K562 (cell line): ENCODE measurements around the gene CNNM3. TPM values are rescaled to one million over a fixed set of nuclear protein-coding genes. Genes with fewer than 3 reads are reported as not detected.
A peak's percentile ranks its signal among the peaks of the same experiment; 100 is the strongest.

Experiments
- CCNT2 ChIP-seq: IDR thresholded peaks from 2 replicates; pipeline ENCODE4 v1.6.1; 2011; ENCODE audit warnings: borderline replicate concordance, low read depth, mild to moderate bottlenecking, moderate library complexity, mixed read lengths, low read length; ENCODE audit not compliant: insufficient read length; ENCODE audit errors: extremely low read depth
- JUND ChIP-seq, 2 experiments: IDR thresholded peaks; 2 replicates in 1 of 2; 3 replicates in 1 of 2; pipeline ENCODE4 v1.6.1; 2011; ENCODE audit warnings: borderline replicate concordance in 2 of 2, low read depth in 2 of 2, low read length in 2 of 2, improper control_type of control experiment in 1 of 2, missing biosample characterization in 1 of 2, missing genetic modification characterization in 1 of 2, missing genetic modification reagents in 1 of 2
- LEF1 ChIP-seq: fragments of 450-650 bp; IDR thresholded peaks from 2 replicates; pipeline ENCODE4 v1.6.1; 2016; ENCODE audit warnings: mild to moderate bottlenecking
- MEF2A ChIP-seq: IDR thresholded peaks from 2 replicates; pipeline ENCODE4 v1.6.1; 2011; ENCODE audit warnings: low read depth, mild to moderate bottlenecking, low read length, moderate library complexity; ENCODE audit not compliant: control insufficient read depth
- MEF2D ChIP-seq: conservative IDR thresholded peaks from 2 replicates; pipeline ENCODE4 v1.6.1; 2016; ENCODE audit warnings: low read depth, missing genetic modification characterization, missing compliant biosample characterization
- MYC ChIP-seq, 2 experiments: fragments of 250-450 bp in 1 of 2; sonication (Bioruptor Pico) in 1 of 2; IDR thresholded peaks; 2 replicates each; pipeline versions ENCODE4 v1.5.1 to v1.6.1; 2012 to 2021; ENCODE audit warnings: low read depth in 2 of 2, borderline replicate concordance in 1 of 2, improper control_type of control experiment in 1 of 2, low read length in 1 of 2, mild to moderate bottlenecking in 1 of 2, moderate library complexity in 1 of 2
- NR2C1 ChIP-seq, 2 experiments: fragments of 450-650 bp; IDR thresholded peaks; 2 replicates each; pipeline ENCODE4 v1.6.1; 2017; ENCODE audit warnings: mild to moderate bottlenecking in 2 of 2, antibody characterized with exemption in 1 of 2, inconsistent platforms in 1 of 2, missing compliant biosample characterization in 1 of 2, missing genetic modification characterization in 1 of 2
- ZFP1 ChIP-seq: fragments of 450-650 bp; formaldehyde crosslinking; IDR thresholded peaks from 2 replicates; pipeline ENCODE4 v1.4.0; 2020; ENCODE audit warnings: mild to moderate bottlenecking, mixed read lengths
- ZNF239 ChIP-seq: fragments of 250-450 bp; sonication (Bioruptor Pico); IDR thresholded peaks from 2 replicates; pipeline ENCODE4 v1.4.0; 2020; ENCODE audit warnings: mild to moderate bottlenecking
- polyA plus RNA-seq, 8 experiments: library from polyadenylated mRNA; depleted of rRNA in 4 of 8; stranded (reverse) in 5 of 8; unstranded in 3 of 8; fragments of >200 nt; fragmentation: Nextera tagmentation in 2 of 8; fragmentation: Illumina TruSeq in 1 of 8; extraction: Ambion mirVana in 2 of 8; extraction: Trizol in 1 of 8; gene quantifications; 2 replicates each; pipeline versions ENCODE4 v1.2.1 to v1.2.3, GENCODE V29; 2011 to 2014; ENCODE audit warnings: inconsistent platforms in 1 of 8, missing spikeins in 1 of 8
- total RNA-seq, 7 experiments: library from RNA; depleted of rRNA in 6 of 7; stranded (reverse); fragments of >200 nt in 6 of 7; fragmentation: Illumina TruSeq in 2 of 7; extraction: Trizol in 2 of 7; gene quantifications; 2 replicates each; pipeline versions ENCODE4 v1.2.1 to v1.2.3, GENCODE V29; 2011 to 2021; ENCODE audit warnings: low replicate concordance in 1 of 7
- TF ChIP-seq, protein P1 (sequence below): IDR thresholded peaks from 2 replicates; pipeline ENCODE4 v1.6.1; 2014; ENCODE audit warnings: antibody characterized with exemption
- TF ChIP-seq, protein P2 (sequence below): fragments of 250-450 bp; sonication (Bioruptor Pico); IDR thresholded peaks from 2 replicates; pipeline ENCODE4 v1.8.0; 2022; ENCODE audit warnings: moderate library complexity, mild to moderate bottlenecking, inconsistent platforms
- TF ChIP-seq, protein P3 (sequence below): sonication (generic); formaldehyde crosslinking; IDR thresholded peaks from 2 replicates; pipeline ENCODE4 v1.8.1; 2022; ENCODE audit warnings: missing genetic modification reagents
- TF ChIP-seq, protein P4 (sequence below): sonication (generic); formaldehyde crosslinking; IDR thresholded peaks from 2 replicates; pipeline ENCODE4 v1.8.0; 2023; ENCODE audit warnings: missing genetic modification reagents, mild to moderate bottlenecking, borderline replicate concordance
- TF ChIP-seq, protein P5 (sequence below): fragments of 450-650 bp; IDR thresholded peaks from one replicate; pipeline ENCODE4 v1.6.1; 2018; ENCODE audit warnings: mild to moderate bottlenecking, moderate library complexity; ENCODE audit not compliant: partially characterized antibody

Gene CNNM3
- total and polyA plus RNA-seq, 9 of the 15 experiments (the other 6 are each of a cell fraction or from before 2014, with no cell fraction given): 1.4 to 16.9 (median 6.5) TPM

DNA sequence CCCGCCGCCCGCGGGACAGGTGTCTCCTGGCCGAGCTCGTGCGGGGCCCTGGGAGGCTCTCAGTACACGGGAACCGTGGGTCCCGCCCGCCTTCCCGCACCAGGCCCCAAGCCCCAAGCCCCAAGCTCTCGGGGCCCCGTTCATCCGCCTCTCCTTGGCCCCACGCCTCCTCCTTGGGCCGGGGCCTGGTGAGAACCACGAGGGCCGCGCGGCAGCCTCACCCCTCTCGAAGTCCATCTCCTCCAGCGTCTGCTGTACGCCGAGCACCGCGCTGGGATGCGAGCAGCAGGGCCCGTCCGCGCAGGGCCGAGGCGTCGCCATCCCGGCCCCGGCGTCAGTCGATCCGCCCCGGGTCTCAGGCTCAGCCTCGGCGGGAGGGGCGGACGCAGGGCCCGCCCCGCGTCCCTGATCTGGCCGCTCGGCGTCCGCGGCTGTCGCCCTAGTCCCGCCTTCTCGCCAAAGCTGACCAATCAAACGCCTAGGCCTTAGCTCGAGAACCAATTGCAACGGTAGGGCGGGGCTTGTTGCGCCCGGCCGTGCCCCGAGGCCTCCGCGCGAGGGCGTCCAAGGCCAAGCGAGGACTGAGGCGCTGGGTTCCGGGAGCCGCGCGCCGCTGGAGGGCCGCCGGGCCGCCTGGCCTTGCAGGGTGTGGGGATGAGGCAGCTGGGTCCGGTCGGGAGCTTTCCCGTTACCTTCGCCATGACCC lies 41.8 kb downstream of the CNNM3 start, which contains the start of gene ANKRD39 (continued):
- TF ChIP-seq, protein P1, sequence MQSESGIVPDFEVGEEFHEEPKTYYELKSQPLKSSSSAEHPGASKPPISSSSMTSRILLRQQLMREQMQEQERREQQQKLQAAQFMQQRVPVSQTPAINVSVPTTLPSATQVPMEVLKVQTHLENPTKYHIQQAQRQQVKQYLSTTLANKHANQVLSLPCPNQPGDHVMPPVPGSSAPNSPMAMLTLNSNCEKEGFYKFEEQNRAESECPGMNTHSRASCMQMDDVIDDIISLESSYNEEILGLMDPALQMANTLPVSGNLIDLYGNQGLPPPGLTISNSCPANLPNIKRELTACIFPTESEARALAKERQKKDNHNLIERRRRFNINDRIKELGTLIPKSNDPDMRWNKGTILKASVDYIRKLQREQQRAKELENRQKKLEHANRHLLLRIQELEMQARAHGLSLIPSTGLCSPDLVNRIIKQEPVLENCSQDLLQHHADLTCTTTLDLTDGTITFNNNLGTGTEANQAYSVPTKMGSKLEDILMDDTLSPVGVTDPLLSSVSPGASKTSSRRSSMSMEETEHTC: no peak
- TF ChIP-seq MEF2D (no peak), NR2C1 (IDR thresholded peaks at IDR 0.05) (no peak), NR2C1 (tag; IDR thresholded peaks at IDR 0.05) (no peak), MEF2A (no peak), LEF1 (no peak), CCNT2 (peak; percentile 97), JUND (IDR thresholded peaks at IDR 0.05; ENCODE audit: borderline replicate concordance, low read depth, low read length) (peak; percentile 16; the same call in 1 of the 2 replicates), JUND (tag; IDR thresholded peaks at IDR 0.05; ENCODE audit: borderline replicate concordance, low read depth, low read length) (no peak), ZFP1 (CRISPR knock-in tag) (0 out of 2 replicates have a peak, but pooled peaks have one; percentile 11), MYC (IDR thresholded peaks at IDR 0.05; ENCODE audit: low read depth, low read length) (peak; percentile 51), MYC (CRISPR knock-in tag; IDR thresholded peaks at IDR 0.05; ENCODE audit: borderline replicate concordance, low read depth) (0 out of 2 replicates have a peak, but pooled peaks have one; percentile 17), ZNF239 (CRISPR knock-in tag) (no peak)
- TF ChIP-seq, protein P2, sequence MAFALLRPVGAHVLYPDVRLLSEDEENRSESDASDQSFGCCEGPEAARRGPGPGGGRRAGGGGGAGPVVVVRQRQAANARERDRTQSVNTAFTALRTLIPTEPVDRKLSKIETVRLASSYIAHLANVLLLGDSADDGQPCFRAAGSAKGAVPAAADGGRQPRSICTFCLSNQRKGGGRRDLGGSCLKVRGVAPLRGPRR (CRISPR knock-in tag): no peak
- TF ChIP-seq, protein P3, sequence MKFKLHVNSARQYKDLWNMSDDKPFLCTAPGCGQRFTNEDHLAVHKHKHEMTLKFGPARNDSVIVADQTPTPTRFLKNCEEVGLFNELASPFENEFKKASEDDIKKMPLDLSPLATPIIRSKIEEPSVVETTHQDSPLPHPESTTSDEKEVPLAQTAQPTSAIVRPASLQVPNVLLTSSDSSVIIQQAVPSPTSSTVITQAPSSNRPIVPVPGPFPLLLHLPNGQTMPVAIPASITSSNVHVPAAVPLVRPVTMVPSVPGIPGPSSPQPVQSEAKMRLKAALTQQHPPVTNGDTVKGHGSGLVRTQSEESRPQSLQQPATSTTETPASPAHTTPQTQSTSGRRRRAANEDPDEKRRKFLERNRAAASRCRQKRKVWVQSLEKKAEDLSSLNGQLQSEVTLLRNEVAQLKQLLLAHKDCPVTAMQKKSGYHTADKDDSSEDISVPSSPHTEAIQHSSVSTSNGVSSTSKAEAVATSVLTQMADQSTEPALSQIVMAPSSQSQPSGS (CRISPR knock-in tag): no peak
- TF ChIP-seq, protein P4, sequence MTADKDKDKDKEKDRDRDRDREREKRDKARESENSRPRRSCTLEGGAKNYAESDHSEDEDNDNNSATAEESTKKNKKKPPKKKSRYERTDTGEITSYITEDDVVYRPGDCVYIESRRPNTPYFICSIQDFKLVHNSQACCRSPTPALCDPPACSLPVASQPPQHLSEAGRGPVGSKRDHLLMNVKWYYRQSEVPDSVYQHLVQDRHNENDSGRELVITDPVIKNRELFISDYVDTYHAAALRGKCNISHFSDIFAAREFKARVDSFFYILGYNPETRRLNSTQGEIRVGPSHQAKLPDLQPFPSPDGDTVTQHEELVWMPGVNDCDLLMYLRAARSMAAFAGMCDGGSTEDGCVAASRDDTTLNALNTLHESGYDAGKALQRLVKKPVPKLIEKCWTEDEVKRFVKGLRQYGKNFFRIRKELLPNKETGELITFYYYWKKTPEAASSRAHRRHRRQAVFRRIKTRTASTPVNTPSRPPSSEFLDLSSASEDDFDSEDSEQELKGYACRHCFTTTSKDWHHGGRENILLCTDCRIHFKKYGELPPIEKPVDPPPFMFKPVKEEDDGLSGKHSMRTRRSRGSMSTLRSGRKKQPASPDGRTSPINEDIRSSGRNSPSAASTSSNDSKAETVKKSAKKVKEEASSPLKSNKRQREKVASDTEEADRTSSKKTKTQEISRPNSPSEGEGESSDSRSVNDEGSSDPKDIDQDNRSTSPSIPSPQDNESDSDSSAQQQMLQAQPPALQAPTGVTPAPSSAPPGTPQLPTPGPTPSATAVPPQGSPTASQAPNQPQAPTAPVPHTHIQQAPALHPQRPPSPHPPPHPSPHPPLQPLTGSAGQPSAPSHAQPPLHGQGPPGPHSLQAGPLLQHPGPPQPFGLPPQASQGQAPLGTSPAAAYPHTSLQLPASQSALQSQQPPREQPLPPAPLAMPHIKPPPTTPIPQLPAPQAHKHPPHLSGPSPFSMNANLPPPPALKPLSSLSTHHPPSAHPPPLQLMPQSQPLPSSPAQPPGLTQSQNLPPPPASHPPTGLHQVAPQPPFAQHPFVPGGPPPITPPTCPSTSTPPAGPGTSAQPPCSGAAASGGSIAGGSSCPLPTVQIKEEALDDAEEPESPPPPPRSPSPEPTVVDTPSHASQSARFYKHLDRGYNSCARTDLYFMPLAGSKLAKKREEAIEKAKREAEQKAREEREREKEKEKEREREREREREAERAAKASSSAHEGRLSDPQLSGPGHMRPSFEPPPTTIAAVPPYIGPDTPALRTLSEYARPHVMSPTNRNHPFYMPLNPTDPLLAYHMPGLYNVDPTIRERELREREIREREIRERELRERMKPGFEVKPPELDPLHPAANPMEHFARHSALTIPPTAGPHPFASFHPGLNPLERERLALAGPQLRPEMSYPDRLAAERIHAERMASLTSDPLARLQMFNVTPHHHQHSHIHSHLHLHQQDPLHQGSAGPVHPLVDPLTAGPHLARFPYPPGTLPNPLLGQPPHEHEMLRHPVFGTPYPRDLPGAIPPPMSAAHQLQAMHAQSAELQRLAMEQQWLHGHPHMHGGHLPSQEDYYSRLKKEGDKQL (CRISPR knock-in tag): no peak
- TF ChIP-seq, protein P5, sequence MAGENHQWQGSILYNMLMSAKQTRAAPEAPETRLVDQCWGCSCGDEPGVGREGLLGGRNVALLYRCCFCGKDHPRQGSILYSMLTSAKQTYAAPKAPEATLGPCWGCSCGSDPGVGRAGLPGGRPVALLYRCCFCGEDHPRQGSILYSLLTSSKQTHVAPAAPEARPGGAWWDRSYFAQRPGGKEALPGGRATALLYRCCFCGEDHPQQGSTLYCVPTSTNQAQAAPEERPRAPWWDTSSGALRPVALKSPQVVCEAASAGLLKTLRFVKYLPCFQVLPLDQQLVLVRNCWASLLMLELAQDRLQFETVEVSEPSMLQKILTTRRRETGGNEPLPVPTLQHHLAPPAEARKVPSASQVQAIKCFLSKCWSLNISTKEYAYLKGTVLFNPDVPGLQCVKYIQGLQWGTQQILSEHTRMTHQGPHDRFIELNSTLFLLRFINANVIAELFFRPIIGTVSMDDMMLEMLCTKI: no peak
